ENCODE measurements around the gene CELF2.
"Not testable (repeated sequence)": the region's sequence is repeated elsewhere in the genome, so short reads cannot be mapped to it uniquely, and the experiment has no call there.

Gene CELF2

DNA sequence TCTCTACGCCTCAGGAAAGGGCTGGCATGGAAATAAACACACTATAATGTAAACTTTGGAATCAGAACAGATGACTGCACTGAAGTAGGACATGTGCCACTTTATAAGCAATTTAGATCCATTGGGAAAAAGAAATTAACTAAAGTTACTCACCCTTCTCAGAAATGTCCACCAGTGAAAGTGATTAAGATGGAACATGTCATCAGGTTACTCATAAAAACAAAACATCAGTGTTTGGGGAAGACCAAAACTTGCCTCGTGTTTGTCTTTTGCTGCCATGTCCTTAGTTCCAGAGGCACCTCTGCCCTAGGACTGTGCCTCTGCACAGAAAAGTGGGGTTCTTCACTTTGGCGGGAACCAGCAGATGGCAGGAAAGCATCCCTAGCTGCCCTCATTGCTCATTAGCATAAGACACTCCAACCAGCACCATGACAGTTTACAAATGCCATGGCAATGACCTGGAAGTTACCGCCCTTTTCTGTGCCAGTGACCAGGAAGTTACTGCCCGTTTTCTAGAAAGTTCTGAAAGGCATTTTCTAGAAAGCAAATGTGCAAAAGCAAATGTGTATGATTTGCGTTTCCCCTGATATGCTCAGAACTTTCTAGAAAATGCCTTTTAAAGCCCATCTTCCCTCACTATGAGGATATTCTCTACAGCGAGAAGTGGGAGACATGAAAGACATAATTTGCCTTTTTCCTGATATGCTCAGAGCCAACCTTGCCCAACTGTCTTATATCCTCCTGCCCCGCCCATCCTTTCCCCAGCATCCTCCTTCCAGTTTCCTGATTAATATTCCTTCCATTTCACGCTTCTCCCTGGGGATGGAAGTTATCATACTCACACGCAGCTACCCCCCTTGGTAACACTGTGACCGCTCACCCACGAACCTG lies 335.6 kb downstream of the CELF2 start:
- no peak for DNase-seq (ENCODE audit: low spot score)

DNA sequence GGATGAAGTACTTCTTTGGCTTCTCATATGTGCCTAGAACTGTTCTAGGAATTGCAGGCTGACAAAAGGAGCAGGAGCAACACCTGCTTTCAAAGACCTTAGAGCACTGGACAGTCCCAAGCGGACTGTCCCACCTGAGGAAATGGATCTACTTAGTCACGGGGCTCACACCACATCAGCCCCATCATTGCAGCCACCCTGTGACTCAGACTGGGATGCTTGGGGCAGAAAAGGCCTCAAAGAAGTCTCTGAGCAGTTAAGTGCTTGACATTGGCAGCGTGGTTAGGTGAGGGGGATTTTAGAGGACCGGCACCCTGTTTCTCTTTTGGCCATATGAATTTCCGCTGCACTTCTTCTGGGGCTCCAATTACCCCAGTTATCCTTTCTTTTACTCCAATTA lies 337.2 kb downstream of the CELF2 start:
- DNase-seq (ENCODE audit: low spot score) = no peak

DNA sequence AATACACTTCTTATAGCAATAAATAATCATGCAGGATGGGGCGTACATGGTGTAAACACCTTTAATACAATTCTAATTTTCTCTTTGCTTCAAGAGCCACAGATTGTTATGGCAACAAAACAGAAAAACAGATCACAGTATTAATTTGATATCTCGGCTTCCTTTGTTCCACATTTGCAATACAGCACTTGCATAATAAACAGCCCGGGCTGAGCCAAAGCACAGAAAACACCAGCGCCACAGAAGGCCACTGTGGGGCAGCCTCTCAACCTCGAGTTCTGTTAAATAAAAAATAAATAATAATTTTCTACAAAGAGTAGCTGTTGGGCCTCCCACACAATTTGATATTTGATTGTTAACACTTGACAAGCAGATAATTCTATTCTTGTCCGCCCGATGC lies 337.9 kb downstream of the CELF2 start:
- DNase-seq (ENCODE audit: low spot score) = no peak

DNA sequence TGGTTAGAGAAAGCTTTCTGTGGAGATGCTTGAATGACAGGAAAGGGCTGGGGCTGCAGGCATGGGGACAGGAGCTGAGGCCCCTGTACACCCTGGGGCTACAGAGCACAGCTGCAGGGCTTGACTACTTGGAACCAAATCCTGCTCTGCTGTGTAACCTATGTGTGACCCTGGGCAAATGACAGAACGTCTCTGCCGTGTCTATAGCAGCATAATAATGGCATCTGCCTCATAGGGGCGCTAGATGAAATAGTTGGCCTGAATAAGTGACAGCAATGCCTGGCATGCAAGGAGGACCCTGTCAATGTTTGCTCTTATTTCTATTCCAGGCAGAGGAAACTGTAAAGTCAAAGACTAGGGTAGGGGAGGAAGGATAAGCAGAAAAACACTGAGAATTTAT lies 339.8 kb downstream of the CELF2 start:
- no peak for DNase-seq (ENCODE audit: low spot score)

DNA sequence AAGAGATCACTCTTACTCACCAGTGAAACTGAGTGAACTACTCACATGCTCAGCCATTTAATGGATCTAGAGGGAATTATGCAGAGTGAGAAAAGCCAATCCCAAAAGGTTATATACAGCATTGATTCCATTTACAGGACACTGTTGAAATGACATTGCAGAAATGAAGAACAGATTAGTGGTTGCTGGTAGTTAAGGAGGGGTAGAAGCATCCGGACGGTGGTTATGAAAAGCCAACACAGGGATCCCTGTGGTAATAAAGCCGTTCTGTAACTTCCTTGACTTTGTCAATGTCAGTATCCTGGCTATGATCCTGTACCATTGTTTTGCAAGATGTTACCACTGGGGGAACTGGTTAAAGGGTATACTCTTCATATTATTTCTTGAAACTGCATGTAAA lies 340.3 kb downstream of the CELF2 start:
- no peak for DNase-seq (ENCODE audit: low spot score)

DNA sequence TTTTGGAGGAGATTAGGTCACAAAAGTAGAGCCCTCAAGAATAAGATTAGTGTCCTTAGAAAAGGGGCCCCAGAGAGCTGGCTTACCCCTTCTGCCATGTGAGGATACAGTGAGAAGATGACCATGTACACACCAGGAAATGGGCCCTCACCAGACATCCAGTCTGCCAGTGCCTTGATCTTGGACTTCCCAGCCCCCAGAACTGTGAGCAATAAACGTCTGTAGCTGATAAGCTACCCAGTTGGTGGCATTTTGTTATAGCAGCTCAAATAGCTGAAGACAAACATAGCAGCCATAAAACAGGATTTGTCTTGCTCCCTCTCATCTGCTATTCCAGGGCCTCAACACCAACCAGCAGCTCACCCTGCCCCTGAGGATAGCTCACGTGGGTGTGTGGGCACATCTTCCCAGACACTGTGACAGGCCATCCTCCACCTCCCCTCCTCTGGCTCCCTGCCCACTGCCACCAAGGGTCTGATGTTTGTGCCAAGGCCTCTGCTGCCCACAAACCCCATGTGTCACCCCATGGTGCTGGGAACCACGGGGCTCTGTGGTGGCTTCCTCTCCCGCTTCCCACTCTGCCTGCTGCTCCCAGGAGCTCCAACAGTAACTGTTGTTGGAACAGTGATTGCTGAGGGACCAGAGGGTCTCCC lies 341.4 kb downstream of the CELF2 start:
- DNase-seq (ENCODE audit: low spot score) = no peak

DNA sequence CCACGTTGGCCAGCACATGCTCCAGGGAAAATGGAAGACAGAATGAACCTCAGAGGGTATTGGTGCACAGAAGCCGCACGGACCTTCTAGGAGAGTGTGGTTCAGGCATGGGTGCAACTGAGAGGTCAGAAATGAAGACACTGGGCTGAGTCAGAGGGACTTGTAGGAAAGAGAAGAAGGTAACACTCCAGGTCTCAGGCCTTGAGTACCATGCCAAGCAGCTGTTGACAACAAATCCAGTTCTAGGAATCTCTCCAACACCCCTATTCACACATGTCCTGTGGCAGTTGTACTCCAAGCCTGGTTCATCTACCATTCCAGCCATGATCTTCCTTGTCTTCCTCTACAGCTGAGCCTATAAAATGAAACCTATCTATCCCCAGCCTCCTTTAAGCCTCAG lies 342.2 kb downstream of the CELF2 start:
- no peak for DNase-seq (ENCODE audit: low spot score)

DNA sequence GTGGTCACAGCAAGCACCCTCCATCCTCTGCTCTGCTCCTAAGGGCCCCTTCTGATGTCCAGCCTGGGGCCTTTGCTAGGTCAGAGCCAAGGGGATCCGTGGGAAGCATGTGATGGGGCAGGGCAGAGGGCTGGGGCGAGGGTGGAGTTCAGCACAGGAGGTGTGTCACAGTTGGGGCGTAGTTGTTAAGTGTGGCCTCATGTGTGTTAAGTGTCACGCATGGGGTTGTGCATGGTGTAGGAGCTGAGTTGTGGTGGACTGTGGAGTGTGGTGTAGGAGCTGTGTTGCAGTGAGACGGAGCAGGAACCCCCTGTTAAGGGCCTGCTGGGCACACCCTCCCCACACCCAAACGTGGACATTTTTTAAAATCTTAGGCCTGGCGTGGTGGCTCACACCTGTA lies 345.8 kb downstream of the CELF2 start:
- no peak for DNase-seq (ENCODE audit: low spot score)

DNA sequence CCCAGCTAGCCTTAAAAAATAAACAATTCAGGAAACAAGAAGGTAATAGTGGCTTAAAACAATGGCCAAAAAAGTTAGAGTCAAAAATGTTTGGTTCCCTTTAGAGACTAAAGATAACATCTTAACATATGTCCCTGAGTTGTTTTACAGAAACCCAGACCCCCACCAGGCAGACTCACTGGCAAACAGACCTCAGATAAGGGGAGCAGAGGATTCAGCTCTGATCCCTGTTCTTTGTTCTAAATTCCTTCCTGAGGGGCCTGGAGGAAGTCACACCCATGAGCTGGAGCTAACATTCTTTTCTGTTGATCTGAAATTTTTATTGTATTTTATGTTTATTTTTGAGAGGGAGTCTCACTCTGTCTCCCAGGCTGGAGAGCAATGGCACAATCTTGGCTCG lies 346.6 kb downstream of the CELF2 start:
- no peak for DNase-seq (ENCODE audit: low spot score)

DNA sequence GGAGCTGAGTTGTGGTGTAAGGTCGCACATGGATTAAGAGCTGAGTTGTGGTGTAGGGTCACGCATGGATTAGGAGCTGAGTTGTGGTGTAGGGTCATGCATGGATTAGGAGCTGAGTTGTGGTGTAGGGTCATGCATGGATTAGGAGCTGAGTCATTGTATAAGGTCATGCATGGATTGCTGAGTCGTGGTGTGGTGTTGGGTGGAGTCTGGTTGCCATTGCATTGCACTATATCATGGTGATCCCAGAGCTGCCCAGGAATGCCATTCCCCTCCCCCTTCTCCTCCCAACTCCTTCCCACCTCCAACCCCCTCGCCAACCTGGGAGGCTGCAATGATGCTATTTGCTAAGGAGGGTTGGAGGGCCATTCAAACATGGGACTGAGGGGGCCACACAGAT lies 349.2 kb downstream of the CELF2 start:
- DNase-seq (ENCODE audit: low spot score) = not testable (repeated sequence)

DNA sequence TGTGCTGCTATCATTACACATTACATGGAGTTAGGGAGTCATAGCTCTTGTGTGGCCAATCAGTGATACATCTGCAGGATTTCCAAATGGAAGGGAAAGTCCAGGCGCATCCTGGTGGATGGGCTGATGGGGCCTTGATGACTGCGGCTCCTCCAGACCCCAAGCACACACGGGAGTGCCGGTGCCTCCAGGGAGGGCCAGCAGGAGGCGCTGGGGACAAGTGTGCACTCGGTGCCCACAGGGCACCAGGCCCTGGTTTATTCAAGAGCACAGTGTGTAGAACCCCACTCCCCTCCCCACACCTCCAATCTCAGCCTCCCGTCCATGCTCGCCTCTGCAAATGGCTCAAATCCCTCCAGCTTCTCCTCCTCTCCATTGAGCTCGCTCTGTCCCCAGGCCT lies 349.8 kb downstream of the CELF2 start:
- DNase-seq (ENCODE audit: low spot score) = no peak

DNA sequence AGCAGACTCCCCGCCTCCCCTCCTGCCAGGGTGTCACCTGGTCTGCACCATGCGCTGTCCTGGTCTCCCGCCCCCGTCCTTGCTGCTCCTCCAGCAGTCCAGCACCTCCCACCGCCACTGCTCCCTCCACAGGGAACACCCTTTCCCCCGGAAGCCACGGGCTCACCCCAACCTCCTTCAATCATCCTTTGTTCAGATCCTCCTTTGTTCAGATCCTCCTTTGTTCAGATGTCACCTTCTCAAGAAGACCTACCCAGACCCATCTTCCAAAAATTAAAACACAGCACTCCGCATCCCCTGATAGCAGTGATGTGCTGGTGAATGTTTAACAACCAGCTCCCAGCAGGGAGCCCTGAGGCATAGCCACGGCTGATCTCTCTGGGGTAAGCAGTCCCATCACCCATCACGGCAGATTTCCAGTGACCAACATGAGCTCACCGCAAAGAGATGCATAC lies 356.1 kb downstream of the CELF2 start:
- no peak for DNase-seq (ENCODE audit: low spot score)

DNA sequence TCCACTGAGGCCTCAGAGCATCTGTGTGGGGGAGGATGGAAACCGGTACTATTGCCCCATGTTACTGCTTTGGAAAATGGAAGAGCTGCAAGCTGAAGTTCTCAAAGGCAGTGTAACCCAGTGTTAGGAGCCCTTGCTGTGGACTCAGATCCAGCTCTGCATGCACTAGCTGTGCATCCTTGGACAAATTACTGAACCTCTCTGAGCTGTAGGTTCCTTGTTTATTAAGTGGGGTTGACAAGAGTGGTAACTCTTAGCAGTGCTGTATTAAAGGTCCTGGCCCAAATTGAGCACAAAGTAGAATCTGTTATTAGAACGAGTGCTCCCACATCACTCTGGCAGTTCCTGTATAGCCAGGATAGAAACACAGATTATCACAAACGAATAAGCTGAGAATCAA lies 359.6 kb downstream of the CELF2 start:
- DNase-seq (ENCODE audit: low spot score) = no peak

DNA sequence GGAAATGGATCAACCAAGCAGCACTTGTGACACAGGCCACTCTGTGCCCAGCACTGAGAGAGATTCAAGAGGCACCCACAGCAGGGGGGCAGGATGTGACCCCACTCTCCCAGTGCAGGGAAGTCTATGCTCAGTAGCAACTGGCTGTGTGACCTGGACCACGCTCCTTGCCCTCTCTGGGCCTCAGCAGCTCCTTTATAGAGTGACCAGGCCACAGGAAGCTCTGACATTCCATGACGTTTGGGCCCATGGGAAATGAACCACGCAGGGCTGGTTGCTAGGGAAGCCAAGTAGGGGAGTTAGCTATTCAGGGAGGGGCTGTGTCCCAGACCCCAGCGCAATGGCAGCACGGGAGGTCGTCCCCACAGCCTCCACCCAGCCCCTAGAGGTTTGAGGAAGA lies 361.2 kb downstream of the CELF2 start:
- no peak for DNase-seq (ENCODE audit: low spot score)

DNA sequence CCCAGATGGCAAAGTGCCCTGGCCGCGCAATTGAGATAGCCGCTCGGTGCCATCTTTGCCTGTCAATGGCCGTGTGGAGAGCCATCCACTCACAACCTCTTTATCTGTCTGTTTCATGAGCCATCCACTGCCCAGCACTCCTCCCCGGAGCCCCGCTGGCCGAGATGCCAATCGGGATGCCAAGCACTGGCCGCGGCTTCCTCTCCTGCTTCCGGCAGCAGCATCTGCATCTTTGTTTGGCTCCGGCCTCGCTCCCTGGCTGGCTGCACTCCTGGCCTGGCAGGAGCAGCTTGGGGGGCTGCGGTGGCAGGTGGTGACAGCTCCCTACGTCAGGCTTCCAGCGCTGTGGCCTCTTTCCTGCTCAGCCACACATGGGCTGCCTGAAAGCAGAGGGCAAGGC lies 362.1 kb downstream of the CELF2 start:
- DNase-seq (ENCODE audit: low spot score) = no peak

DNA sequence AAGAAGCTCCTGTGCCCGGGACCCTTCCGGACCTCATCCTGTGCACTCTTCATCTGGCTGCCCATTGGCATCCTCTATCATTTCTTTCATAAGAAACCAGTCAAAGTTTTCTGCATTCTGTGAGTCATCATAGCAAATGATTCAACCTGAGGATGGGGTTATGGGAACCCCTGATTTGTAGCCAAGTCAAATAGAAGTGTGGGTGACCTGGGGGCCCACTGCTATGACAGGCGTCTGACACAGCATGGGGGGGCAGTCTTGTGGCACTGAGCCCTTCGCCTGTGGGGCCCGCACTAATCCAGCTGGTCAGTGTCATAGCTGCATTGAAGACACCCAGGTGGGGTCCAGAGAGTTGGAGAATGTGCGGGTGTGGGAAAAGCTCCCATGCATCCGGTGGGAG lies 363.4 kb downstream of the CELF2 start:
- DNase-seq (ENCODE audit: low spot score) = no peak

DNA sequence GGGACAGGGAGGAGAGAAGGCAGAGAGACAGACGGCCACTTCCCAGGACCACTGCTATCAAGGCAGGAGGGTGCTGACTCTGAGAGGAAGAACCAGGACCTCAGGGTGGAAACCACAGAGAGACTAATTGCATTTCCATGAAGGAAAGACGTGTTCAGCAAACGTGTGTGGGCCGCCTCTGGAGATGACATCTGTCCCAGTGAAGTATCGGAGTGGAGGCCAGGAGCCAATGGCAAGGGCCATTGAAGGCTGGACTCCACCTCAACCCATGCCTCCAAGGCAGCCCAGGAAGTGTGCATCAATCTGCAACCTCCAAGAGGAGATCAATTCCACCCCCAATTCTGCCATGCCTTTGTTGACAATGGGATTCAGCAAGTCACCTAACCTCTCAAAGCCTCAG lies 363.8 kb downstream of the CELF2 start:
- DNase-seq (ENCODE audit: low spot score) = no peak

DNA sequence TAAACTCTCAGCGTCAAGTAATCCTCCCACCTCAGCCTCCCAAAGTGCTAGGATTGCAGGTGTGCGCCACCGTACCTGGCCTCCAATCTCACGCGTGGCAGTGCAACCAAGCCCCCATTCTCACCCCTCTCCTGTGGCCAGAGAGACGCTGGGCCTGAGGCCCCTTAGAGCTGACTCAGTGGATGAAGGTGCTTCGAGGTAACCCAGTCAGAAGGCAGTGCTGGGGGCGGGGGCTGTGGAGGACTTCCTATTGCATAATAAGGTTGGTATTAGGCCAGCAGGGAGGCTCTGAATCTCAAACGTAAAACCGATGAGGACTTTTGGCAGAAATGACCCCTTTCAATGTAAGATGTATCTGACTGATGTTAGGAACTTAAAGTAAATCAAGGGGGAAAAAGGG lies 364.5 kb downstream of the CELF2 start:
- no peak for DNase-seq (ENCODE audit: low spot score)

DNA sequence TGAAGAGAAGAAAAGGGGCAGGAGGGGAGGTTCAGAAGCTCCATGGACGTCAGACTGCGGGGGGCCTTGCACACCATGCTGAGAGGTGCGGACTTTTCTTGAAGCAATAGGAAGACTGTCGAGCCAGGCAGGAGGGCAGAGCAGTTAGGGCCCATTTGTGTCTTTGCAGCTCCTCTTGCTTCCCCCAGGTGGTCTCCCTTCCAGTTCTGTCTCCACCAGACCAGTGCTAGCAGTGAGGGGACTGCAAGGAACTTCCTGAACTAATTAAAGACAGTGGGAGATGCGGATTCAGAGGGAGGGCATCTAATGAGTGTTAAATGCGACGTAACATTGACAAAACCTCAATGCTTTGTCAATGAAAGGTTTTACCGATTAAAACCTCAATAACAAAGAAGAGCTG lies 368.4 kb downstream of the CELF2 start:
- no peak for DNase-seq (ENCODE audit: low spot score)

Measured in AG20443 (cell line).